ENCODE data around the gene R3HDM1.

The R3HDM1 gene

DNA sequence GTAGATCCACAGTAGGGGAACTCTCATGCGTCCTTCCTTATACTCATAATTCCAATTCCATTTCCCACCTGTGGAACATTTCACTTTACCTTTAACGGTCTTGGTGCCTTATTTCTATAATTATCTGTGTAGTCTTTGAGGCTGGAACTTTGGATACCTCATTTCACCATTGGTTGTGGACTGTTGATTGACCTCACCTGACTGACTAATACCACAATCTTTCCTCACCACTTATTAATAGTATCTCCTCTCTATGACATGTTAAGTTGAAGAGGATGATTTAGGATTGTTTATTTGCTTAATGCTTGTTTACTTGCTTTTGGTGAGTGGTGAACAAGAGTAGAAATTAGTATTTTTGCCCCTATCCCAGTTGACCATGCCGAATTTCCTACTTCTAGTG lies 50.0 kb downstream of the R3HDM1 start:
- no peak overlapping the region for H2AFZ ChIP-seq (ENCODE audit: low read length)
- no peak overlapping the region for H3K4me3 ChIP-seq (ENCODE audit: low read length in 2 of 2)
- H3K27me3 ChIP-seq (ENCODE audit: control insufficient read depth in 3 of 3, insufficient read depth in 3 of 3, low read depth in 1 of 3, low read length in 3 of 3) = no peaks in the 10 kb centered on the region
- WGBS, 2 donors (ENCODE audit: extremely low coverage in 2 of 2, insufficient read length in 2 of 2, insufficient replicate concordance in 1 of 2) = no CpG with 5 or more reads among the region's 3 CpGs
- no peak overlapping the region for H3K4me2 ChIP-seq (ENCODE audit: insufficient read depth, low read length, poor library complexity, severe bottlenecking)
- no peaks in the 10 kb centered on the region for H3K9me3 ChIP-seq (replicated peaks in 1 of 2; ENCODE audit: control insufficient read depth in 2 of 2, insufficient read depth in 1 of 2, low read depth in 1 of 2, low read length in 2 of 2)
- no peak overlapping the region for H3K9ac ChIP-seq (ENCODE audit: low read depth, low read length, poor library complexity)
- H4K8ac ChIP-seq (ENCODE audit: low read depth, low read length) = no peak overlapping the region
- no peaks in the 10 kb centered on the region for H3K36me3 ChIP-seq (replicated peaks in 1 of 2; ENCODE audit: control insufficient read depth in 2 of 2, insufficient read depth in 2 of 2, low read length in 2 of 2)
- H2AK5ac ChIP-seq (ENCODE audit: low read depth, low read length) = no peak overlapping the region
- no peak overlapping the region for H3K18ac ChIP-seq (ENCODE audit: low read length)
- no peak overlapping the region for H3K14ac ChIP-seq (ENCODE audit: low read length)
- no peaks in the 10 kb centered on the region for H3K4me1 ChIP-seq (ENCODE audit: control insufficient read depth in 2 of 2, insufficient read depth in 1 of 2, low read depth in 1 of 2, low read length in 2 of 2)
- H3K23ac ChIP-seq (ENCODE audit: low read depth, low read length, poor library complexity) = no peak overlapping the region
- no peak overlapping the region for H3K27ac ChIP-seq (replicated peaks; ENCODE audit: low read length)
- no peak overlapping the region for H2BK12ac ChIP-seq (ENCODE audit: low read length)
- no peak overlapping the region for H2BK5ac ChIP-seq (ENCODE audit: low read length)
- no peak overlapping the region for H2BK15ac ChIP-seq (ENCODE audit: low read length)
- no peaks in the 10 kb centered on the region for H3K79me1 ChIP-seq (ENCODE audit: low read depth, low read length)
- no peak overlapping the region for H2BK120ac ChIP-seq (ENCODE audit: low read depth, low read length)
- H4K91ac ChIP-seq (ENCODE audit: low read depth, low read length, poor library complexity) = no peak overlapping the region
- H3K4ac ChIP-seq (ENCODE audit: low read length) = no peak overlapping the region
- no peak for DNase-seq (ENCODE audit: low spot score)

DNA sequence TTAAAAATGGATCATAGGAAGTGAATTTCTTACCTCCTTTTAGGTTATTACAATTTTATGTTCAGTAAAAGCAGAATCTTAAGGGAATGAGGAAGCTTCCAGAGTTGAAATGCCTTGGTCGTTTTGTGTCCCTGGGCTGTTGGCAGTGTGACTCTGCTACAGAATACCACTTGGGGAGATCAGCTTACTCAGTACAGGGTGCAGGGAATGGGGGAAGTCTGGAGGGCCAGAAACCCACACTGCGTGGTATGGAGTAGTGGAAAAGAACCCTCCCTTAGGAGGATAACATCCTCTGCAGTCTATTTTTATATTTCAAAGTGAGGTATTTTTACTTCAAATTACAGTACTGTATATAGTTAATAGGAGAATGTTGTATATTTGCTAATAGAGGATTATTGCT lies 51.1 kb downstream of the R3HDM1 start:
- H3K79me1 ChIP-seq (ENCODE audit: low read depth, low read length) = no peaks in the 10 kb centered on the region
- H3K23ac ChIP-seq (ENCODE audit: low read depth, low read length, poor library complexity) = no peak overlapping the region
- no peak overlapping the region for H2BK12ac ChIP-seq (ENCODE audit: low read length)
- H3K14ac ChIP-seq (ENCODE audit: low read length) = no peak overlapping the region
- H4K91ac ChIP-seq (ENCODE audit: low read depth, low read length, poor library complexity) = no peak overlapping the region
- H3K4ac ChIP-seq (ENCODE audit: low read length) = no peak overlapping the region
- no CpG with 5 or more reads among the region's 2 CpGs for WGBS, 2 donors (ENCODE audit: extremely low coverage in 2 of 2, insufficient read length in 2 of 2, insufficient replicate concordance in 1 of 2)
- H2AFZ ChIP-seq (ENCODE audit: low read length) = no peak overlapping the region
- no peak overlapping the region for H2BK15ac ChIP-seq (ENCODE audit: low read length)
- H3K18ac ChIP-seq (ENCODE audit: low read length) = no peak overlapping the region
- no peak overlapping the region for H3K4me2 ChIP-seq (ENCODE audit: insufficient read depth, low read length, poor library complexity, severe bottlenecking)
- no peak overlapping the region for H4K8ac ChIP-seq (ENCODE audit: low read depth, low read length)
- no peaks in the 10 kb centered on the region for H3K4me1 ChIP-seq (ENCODE audit: control insufficient read depth in 2 of 2, insufficient read depth in 1 of 2, low read depth in 1 of 2, low read length in 2 of 2)
- no peak overlapping the region for H2BK5ac ChIP-seq (ENCODE audit: low read length)
- H3K36me3 ChIP-seq (replicated peaks in 1 of 2; ENCODE audit: control insufficient read depth in 2 of 2, insufficient read depth in 2 of 2, low read length in 2 of 2) = no peaks in the 10 kb centered on the region
- no peaks in the 10 kb centered on the region for H3K9me3 ChIP-seq (replicated peaks in 1 of 2; ENCODE audit: control insufficient read depth in 2 of 2, insufficient read depth in 1 of 2, low read depth in 1 of 2, low read length in 2 of 2)
- no peak overlapping the region for H2AK5ac ChIP-seq (ENCODE audit: low read depth, low read length)
- H2BK120ac ChIP-seq (ENCODE audit: low read depth, low read length) = no peak overlapping the region
- DNase-seq (ENCODE audit: low spot score) = no peak
- H3K9ac ChIP-seq (ENCODE audit: low read depth, low read length, poor library complexity) = no peak overlapping the region
- no peaks in the 10 kb centered on the region for H3K27me3 ChIP-seq (ENCODE audit: control insufficient read depth in 3 of 3, insufficient read depth in 3 of 3, low read depth in 1 of 3, low read length in 3 of 3)
- no peak overlapping the region for H3K27ac ChIP-seq (replicated peaks; ENCODE audit: low read length)
- no peak overlapping the region for H3K4me3 ChIP-seq (ENCODE audit: low read length in 2 of 2)

DNA sequence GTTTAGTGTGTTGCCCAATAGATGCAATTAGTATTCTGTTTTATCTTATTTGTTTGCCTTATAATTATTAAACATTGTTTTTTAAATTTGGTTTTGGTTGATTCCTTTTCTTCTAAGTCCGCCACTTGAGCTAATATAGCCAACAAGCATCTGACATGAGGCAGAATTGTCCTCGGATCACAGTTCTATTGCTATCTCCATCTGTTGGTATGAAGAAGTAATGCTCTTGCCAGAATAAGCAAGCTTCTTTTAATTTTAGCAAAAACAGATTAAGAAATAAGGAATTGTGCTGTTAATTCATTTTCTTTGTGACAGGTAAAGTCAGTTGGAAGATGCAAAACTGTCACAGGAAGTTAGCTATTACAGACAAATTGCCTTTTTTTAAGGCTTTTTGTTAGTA lies 54.3 kb downstream of the R3HDM1 start:
- Histone ChIP-seq H2AK5ac (ENCODE audit: low read depth, low read length) (no peak overlapping the region), H3K23ac (ENCODE audit: low read depth, low read length, poor library complexity) (no peak overlapping the region), H3K27me3 (ENCODE audit: control insufficient read depth in 3 of 3, insufficient read depth in 3 of 3, low read depth in 1 of 3, low read length in 3 of 3) (no peaks in the 10 kb centered on the region), H3K4me1 (ENCODE audit: control insufficient read depth in 2 of 2, insufficient read depth in 1 of 2, low read depth in 1 of 2, low read length in 2 of 2) (peaks cover 0 to 4% of the 10 kb centered on the region in 2 donors), H3K9ac (ENCODE audit: low read depth, low read length, poor library complexity) (no peak overlapping the region), H3K9me3 (replicated peaks in 1 of 2; ENCODE audit: control insufficient read depth in 2 of 2, insufficient read depth in 1 of 2, low read depth in 1 of 2, low read length in 2 of 2) (no peaks in the 10 kb centered on the region), H2BK5ac (ENCODE audit: low read length) (no peak overlapping the region), H3K4me2 (ENCODE audit: insufficient read depth, low read length, poor library complexity, severe bottlenecking) (no peak overlapping the region), H3K4me3 (ENCODE audit: low read length in 2 of 2) (no peak overlapping the region), H4K91ac (ENCODE audit: low read depth, low read length, poor library complexity) (no peak overlapping the region), H3K36me3 (replicated peaks in 1 of 2; ENCODE audit: control insufficient read depth in 2 of 2, insufficient read depth in 2 of 2, low read length in 2 of 2) (no peaks in the 10 kb centered on the region), H2AFZ (ENCODE audit: low read length) (no peak overlapping the region), H3K18ac (ENCODE audit: low read length) (no peak overlapping the region), H3K79me1 (ENCODE audit: low read depth, low read length) (no peaks in the 10 kb centered on the region), H3K27ac (replicated peaks; ENCODE audit: low read length) (no peak overlapping the region), H4K8ac (ENCODE audit: low read depth, low read length) (no peak overlapping the region), H2BK120ac (ENCODE audit: low read depth, low read length) (no peak overlapping the region), H2BK12ac (ENCODE audit: low read length) (no peak overlapping the region), H3K4ac (ENCODE audit: low read length) (no peak overlapping the region), H2BK15ac (ENCODE audit: low read length) (no peak overlapping the region), H3K14ac (ENCODE audit: low read length) (no peak overlapping the region)
- DNase-seq (ENCODE audit: low spot score) = no peak
- WGBS, 2 donors (ENCODE audit: extremely low coverage in 2 of 2, insufficient read length in 2 of 2, insufficient replicate concordance in 1 of 2) = no CpG with 5 or more reads among the region's 2 CpGs

DNA sequence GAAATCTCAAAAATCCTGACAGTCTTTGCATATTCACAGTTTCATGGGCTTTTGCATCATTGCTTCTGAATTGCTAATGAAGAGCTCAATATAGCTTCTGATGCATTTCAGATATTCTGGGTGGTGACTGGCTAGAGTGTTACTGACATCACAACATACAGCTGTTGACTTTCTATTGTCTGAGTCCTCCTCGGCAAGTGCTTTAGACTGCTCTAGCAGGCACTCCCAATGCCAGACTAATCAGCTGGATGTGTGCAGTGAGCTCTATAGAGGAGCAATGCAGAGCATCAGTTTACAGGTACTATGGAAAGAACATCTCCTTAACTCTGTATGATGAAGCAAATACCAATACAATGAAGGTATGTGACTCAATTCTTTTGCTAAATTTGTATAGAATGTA lies 54.9 kb downstream of the R3HDM1 start:
- H3K14ac ChIP-seq (ENCODE audit: low read length) = no peak overlapping the region
- H3K79me1 ChIP-seq (ENCODE audit: low read depth, low read length) = no peaks in the 10 kb centered on the region
- no peaks in the 10 kb centered on the region for H3K36me3 ChIP-seq (replicated peaks in 1 of 2; ENCODE audit: control insufficient read depth in 2 of 2, insufficient read depth in 2 of 2, low read length in 2 of 2)
- peaks cover 0 to 4% of the 10 kb centered on the region in 2 donors for H3K4me1 ChIP-seq (ENCODE audit: control insufficient read depth in 2 of 2, insufficient read depth in 1 of 2, low read depth in 1 of 2, low read length in 2 of 2)
- no peak overlapping the region for H4K91ac ChIP-seq (ENCODE audit: low read depth, low read length, poor library complexity)
- peak; percentile 4 for DNase-seq (ENCODE audit: low spot score)
- no peak overlapping the region for H2BK5ac ChIP-seq (ENCODE audit: low read length)
- no peak overlapping the region for H2AFZ ChIP-seq (ENCODE audit: low read length)
- no peak overlapping the region for H3K9ac ChIP-seq (ENCODE audit: low read depth, low read length, poor library complexity)
- H4K8ac ChIP-seq (ENCODE audit: low read depth, low read length) = no peak overlapping the region
- H3K18ac ChIP-seq (ENCODE audit: low read length) = no peak overlapping the region
- H3K4ac ChIP-seq (ENCODE audit: low read length) = no peak overlapping the region
- H3K9me3 ChIP-seq (replicated peaks in 1 of 2; ENCODE audit: control insufficient read depth in 2 of 2, insufficient read depth in 1 of 2, low read depth in 1 of 2, low read length in 2 of 2) = peaks cover 0 to under 1% of the 10 kb centered on the region in 2 donors
- H3K4me3 ChIP-seq (ENCODE audit: low read length in 2 of 2) = no peak overlapping the region
- H2BK15ac ChIP-seq (ENCODE audit: low read length) = no peak overlapping the region
- WGBS, 2 donors (ENCODE audit: extremely low coverage in 2 of 2, insufficient read length in 2 of 2, insufficient replicate concordance in 1 of 2) = no CpG with 5 or more reads among the region's 1 CpG
- no peaks in the 10 kb centered on the region for H3K27me3 ChIP-seq (ENCODE audit: control insufficient read depth in 3 of 3, insufficient read depth in 3 of 3, low read depth in 1 of 3, low read length in 3 of 3)
- H2BK120ac ChIP-seq (ENCODE audit: low read depth, low read length) = no peak overlapping the region
- H2BK12ac ChIP-seq (ENCODE audit: low read length) = no peak overlapping the region
- H3K23ac ChIP-seq (ENCODE audit: low read depth, low read length, poor library complexity) = no peak overlapping the region
- H3K4me2 ChIP-seq (ENCODE audit: insufficient read depth, low read length, poor library complexity, severe bottlenecking) = no peak overlapping the region
- no peak overlapping the region for H2AK5ac ChIP-seq (ENCODE audit: low read depth, low read length)
- H3K27ac ChIP-seq (replicated peaks; ENCODE audit: low read length) = no peak overlapping the region
